H54 (cell line): ENCODE data around the gene FKBP5.
"Not testable (repeated sequence)": the region's sequence is repeated elsewhere in the genome, so short reads cannot be mapped to it uniquely, and the experiment has no call there.

Source experiments
- DNase-seq: peaks from one replicate; pipeline ENCODE4 v3.0.0; 2011; ENCODE audit warnings: low spot score, mixed read lengths; ENCODE audit not compliant: insufficient read length
- FAIRE-seq: peaks from 3 replicates; lab custom pipeline; 2011; peaks lifted over from hg19 to GRCh38; lab: Jason Lieb, UNC
- POLR2A ChIP-seq: IDR thresholded peaks from 2 replicates; pipeline ENCODE4 v1.6.1; 2011; ENCODE audit warnings: low read depth, mild to moderate bottlenecking, low read length

The FKBP5 gene

DNA sequence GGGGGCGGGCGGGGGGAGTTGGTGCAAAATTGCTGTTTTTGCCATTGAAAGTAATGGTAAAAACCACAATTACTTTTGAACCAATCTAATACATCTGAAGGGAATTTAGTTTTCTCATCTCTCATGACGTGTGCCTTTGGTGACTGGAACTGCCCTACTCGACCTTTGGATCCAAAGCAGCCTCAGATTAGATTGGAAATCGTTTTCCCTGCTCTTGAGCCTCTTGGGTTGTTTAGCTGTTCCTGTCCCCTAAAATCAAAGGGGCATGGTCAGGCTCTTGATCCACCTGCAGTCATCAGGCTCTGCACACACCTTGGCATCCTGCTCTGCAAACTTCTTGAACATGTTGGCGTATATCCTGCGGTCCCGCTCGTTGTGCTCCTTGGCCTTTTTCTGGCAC is 112.0 kb downstream of the FKBP5 start:
- no peak for TF ChIP-seq POLR2A
- FAIRE-seq, result no peak
- DNase-seq, result no peak

GRCh38 chr6:35573495-35574110 is 115.1 kb downstream of the FKBP5 start:
- TF ChIP-seq POLR2A, result no peak
- DNase-seq (no peak), FAIRE-seq (no peak)

- FAIRE-seq, DNase-seq: not testable (repeated sequence)
Observed at GRCh38 chr6:35570885-35571330, 117.8 kb downstream of the FKBP5 start.

- no peak for FAIRE-seq
- no peak for DNase-seq
Observed at GRCh38 chr6:35569011-35569461, 119.7 kb downstream of the FKBP5 start.

GRCh38 chr6:35566794-35567193 is 121.9 kb downstream of the FKBP5 start:
- FAIRE-seq (no peak), DNase-seq (no peak)
- TF ChIP-seq POLR2A, result no peak

More at GRCh38 chr6:35569011-35569461, 119.7 kb downstream of the FKBP5 start:
- no peak for TF ChIP-seq POLR2A

GRCh38 chr6:35564733-35565132 is 124.0 kb downstream of the FKBP5 start:
- FAIRE-seq, result no peak
- no peak for TF ChIP-seq POLR2A
- no peak for DNase-seq

GRCh38 chr6:35562060-35562459 is 126.7 kb downstream of the FKBP5 start:
- no peak for TF ChIP-seq POLR2A
- DNase-seq (no peak), FAIRE-seq (no peak)

DNA sequence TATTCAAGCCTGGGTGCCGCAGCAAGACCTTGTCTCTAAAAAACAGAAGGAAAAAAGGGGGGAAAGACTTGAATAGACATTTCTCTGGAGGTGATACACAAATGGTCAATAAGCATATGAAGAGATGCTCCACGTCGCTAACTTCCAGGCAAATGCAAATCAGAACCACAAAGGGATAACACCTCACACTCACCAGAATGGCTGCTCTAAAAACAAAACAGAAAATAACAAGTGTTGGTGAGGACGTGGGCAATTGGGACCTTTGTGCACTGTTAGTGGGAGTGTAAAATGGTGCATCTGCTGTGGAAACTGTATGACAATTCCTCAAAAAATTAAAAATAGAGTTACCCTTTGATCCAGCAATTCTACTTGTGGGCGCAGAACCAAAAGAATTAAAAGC is 127.6 kb downstream of the FKBP5 start:
- no peak for DNase-seq
- no peak for FAIRE-seq
- no peak for TF ChIP-seq POLR2A

GRCh38 chr6:35558571-35558970 is 130.1 kb downstream of the FKBP5 start:
- DNase-seq, result no peak
- no peak for FAIRE-seq
- no peak for TF ChIP-seq POLR2A

GRCh38 chr6:35557239-35557638 is 131.5 kb downstream of the FKBP5 start:
- DNase-seq, result no peak
- FAIRE-seq, result no peak
- no peak for TF ChIP-seq POLR2A

DNA sequence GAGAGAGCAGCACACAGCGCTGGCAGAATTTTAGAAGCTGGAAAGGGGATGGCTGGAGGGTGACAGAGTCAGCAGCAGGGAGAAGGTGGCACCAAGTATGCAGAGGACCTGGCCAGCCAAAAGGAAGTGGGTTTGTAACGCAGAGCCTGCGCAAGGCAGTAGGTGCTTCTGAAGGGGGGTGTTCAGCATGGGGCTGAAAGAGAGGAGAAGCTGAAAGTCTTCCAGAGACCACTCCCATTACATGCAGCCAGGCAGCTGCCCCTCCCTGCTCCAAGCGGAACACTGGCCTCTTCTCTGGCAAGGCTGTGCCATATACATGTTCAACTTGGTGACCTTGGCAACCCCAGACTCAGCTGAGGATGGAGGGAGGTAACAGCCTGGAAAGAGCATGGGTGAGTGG is 133.9 kb downstream of the FKBP5 start:
- FAIRE-seq (no peak), DNase-seq (no peak)
- no peak for TF ChIP-seq POLR2A

DNA sequence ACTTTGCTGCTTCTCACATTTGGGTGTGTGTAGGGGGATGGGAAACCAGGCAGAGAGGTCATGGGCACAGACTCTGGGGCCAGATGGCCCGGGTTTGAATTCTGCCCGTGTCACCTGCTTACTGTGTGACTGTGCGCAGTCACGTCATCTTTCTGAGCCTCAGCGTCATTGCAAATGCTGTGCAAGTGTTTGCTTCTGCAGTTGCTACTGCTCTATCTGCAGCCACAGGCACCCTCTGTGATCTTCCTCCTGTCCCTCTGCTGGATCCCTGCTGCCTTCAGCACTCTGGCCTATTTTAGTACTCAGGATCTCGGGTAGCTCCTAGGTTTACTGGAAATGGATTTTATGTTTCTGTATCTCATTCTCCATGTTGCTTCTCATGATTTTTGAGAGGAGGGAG is 135.4 kb downstream of the FKBP5 start:
- TF ChIP-seq POLR2A, result no peak
- no peak for FAIRE-seq
- no peak for DNase-seq

- no peak for FAIRE-seq
Observed at GRCh38 chr6:35552285-35552917, 136.3 kb downstream of the FKBP5 start.

DNA sequence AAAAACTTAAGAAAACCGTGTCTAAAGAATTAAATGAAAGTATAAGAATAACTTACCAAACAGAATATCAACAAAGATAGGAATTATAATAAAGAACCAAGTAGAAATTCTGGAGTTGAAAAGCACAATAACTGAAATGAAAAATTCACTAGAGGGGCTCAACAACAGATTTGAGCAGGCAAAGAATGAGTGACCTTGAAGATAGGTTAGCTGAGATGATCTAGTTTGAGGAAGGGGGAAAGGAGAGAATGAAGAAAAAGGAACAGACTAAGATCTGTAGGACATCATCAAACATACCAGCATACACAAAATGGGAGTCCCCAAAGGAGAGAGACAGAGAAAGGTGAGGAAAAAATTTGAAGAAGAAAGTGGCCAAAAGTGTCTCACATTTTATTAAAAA is 138.3 kb downstream of the FKBP5 start:
- DNase-seq (no peak), FAIRE-seq (no peak)
- no peak for TF ChIP-seq POLR2A

More at GRCh38 chr6:35552285-35552917, 136.3 kb downstream of the FKBP5 start:
- TF ChIP-seq POLR2A, result no peak
- peak; percentile 22 for DNase-seq

- FAIRE-seq (no peak), DNase-seq (no peak)
- no peak for TF ChIP-seq POLR2A
Observed at GRCh38 chr6:35547676-35548075, 141.0 kb downstream of the FKBP5 start.
